SK-N-SH (cell line): ENCODE measurements around the gene ZNF25. TPM values are rescaled to one million over a fixed set of nuclear protein-coding genes. Genes with fewer than 3 reads are reported as not detected.

Experiments
- CTCF ChIA-PET: fragments of 300-600, 350-600 bp; formaldehyde crosslinking; extraction: SDS; loops from one replicate; lab custom pipeline; 2021; lab: Yijun Ruan, JAX
- POLR2A ChIA-PET: fragments of 350-600 bp; sonication (Branson Sonifier 250); formaldehyde crosslinking; extraction: SDS; loops from one replicate; lab custom pipeline; 2020; ENCODE audit warnings: antibody characterized with exemption, inconsistent platforms; lab: Yijun Ruan, JAX
- DNase-seq: peaks from one replicate; pipeline ENCODE4 v3.0.0; 2012
- H2AFZ ChIP-seq: fragments of 200-600 bp; sonication (generic); 2 replicates; pipeline ENCODE4 v1.8.1; 2016; ENCODE audit warnings: antibody characterized with exemption, mild to moderate bottlenecking, low read depth
- H3F3A ChIP-seq: fragments of 200-600 bp; sonication (generic); replicated peaks from 2 replicates; pipeline ENCODE3; 2016; ENCODE audit warnings: antibody characterized with exemption, mild to moderate bottlenecking; ENCODE audit not compliant: insufficient read depth
- H3K27ac ChIP-seq, 2 experiments: fragments of 200-500 bp in 1 of 2; fragments of 200-600 bp in 1 of 2; sonication (Bioruptor generic) in 1 of 2; sonication (generic), shearing (Covaris generic) in 1 of 2; 2 replicates each; pipeline versions ENCODE4 v1.5.1 to v1.6.1; 2014 to 2016; ENCODE audit warnings: low read depth in 2 of 2, inconsistent platforms in 1 of 2, low read length in 1 of 2, mild to moderate bottlenecking in 1 of 2, mixed read lengths in 1 of 2
- H3K27me3 ChIP-seq: fragments of 200-600 bp; sonication (generic), shearing (Covaris generic); 2 replicates; pipeline ENCODE4 v1.6.1; 2016; ENCODE audit warnings: mixed run types; ENCODE audit not compliant: insufficient read depth
- H3K36me3 ChIP-seq, 2 experiments: fragments of 200-500 bp in 1 of 2; fragments of 200-600 bp in 1 of 2; sonication (Bioruptor generic) in 1 of 2; sonication (generic) in 1 of 2; replicated peaks in 1 of 2; 2 replicates each; pipeline versions ENCODE3 to v1.5.1; 2014 to 2016; ENCODE audit warnings: low read length in 1 of 2, mild to moderate bottlenecking in 1 of 2; ENCODE audit not compliant: insufficient read depth in 2 of 2, control insufficient read depth in 1 of 2
- H3K4me1 ChIP-seq, 2 experiments: fragments of 200-500 bp in 1 of 2; fragments of 200-600 bp in 1 of 2; sonication (Bioruptor generic) in 1 of 2; sonication (generic), shearing (Covaris generic) in 1 of 2; 2 replicates each; pipeline versions ENCODE4 v1.5.1 to v1.6.1; 2014 to 2016; ENCODE audit warnings: low read depth in 1 of 2, low read length in 1 of 2, mixed run types in 1 of 2; ENCODE audit not compliant: insufficient read depth in 2 of 2, control insufficient read depth in 1 of 2
- H3K4me2 ChIP-seq: fragments of 200-600 bp; sonication (generic), shearing (Covaris generic); 2 replicates; pipeline ENCODE4 v1.6.1; 2017; ENCODE audit warnings: mixed run types
- H3K4me3 ChIP-seq, 2 experiments: fragments of 200-500 bp in 1 of 2; fragments of 200-600 bp in 1 of 2; sonication (Bioruptor generic) in 1 of 2; sonication (generic), shearing (Covaris generic) in 1 of 2; 2 replicates each; pipeline versions ENCODE4 v1.5.1 to v1.8.1; 2014 to 2016; ENCODE audit warnings: low read depth in 2 of 2, inconsistent platforms in 1 of 2, low read length in 1 of 2, mild to moderate bottlenecking in 1 of 2, mixed read lengths in 1 of 2, moderate library complexity in 1 of 2
- H3K79me2 ChIP-seq: fragments of 200-600 bp; sonication (generic); 2 replicates; pipeline ENCODE4 v1.8.1; 2017; ENCODE audit warnings: mild to moderate bottlenecking; ENCODE audit not compliant: insufficient read depth
- H3K9ac ChIP-seq: fragments of 200-600 bp; sonication (generic); 2 replicates; pipeline ENCODE4 v1.6.1; 2017; ENCODE audit warnings: mixed run types
- H3K9me2 ChIP-seq: fragments of 200-600 bp; sonication (generic); 2 replicates; pipeline ENCODE4 v1.6.1; 2017; ENCODE audit warnings: mixed run types
- H3K9me3 ChIP-seq: fragments of 200-600 bp; sonication (generic); 2 replicates; pipeline ENCODE4 v1.6.1; 2017; ENCODE audit warnings: mixed run types, mild to moderate bottlenecking, moderate library complexity
- H4K20me1 ChIP-seq: fragments of 200-600 bp; sonication (generic); 2 replicates; pipeline ENCODE4 v1.6.1; 2017; ENCODE audit warnings: mild to moderate bottlenecking, mixed run types; ENCODE audit not compliant: insufficient read depth
- CHD2 ChIP-seq: fragments of 150-350 bp; IDR thresholded peaks from 2 replicates; pipeline ENCODE4 v1.6.1; 2018; ENCODE audit warnings: low read length; ENCODE audit not compliant: partially characterized antibody
- CTCF ChIP-seq: fragments of 200-600 bp; sonication (generic); IDR thresholded peaks from 2 replicates; pipeline ENCODE4 v1.6.1; 2017; ENCODE audit warnings: antibody characterized with exemption, mild to moderate bottlenecking, moderate library complexity
- ELF1 ChIP-seq: IDR thresholded peaks from 2 replicates; pipeline ENCODE4 v1.4.0; 2012
- FOSL2 ChIP-seq: IDR thresholded peaks from 2 replicates; pipeline ENCODE4 v1.4.0; 2012; ENCODE audit warnings: low read depth, mild to moderate bottlenecking, moderate library complexity, borderline replicate concordance
- FOXJ3 ChIP-seq: sonication (generic); formaldehyde crosslinking; IDR thresholded peaks from 2 replicates; pipeline ENCODE4 v1.5.1; 2020; ENCODE audit warnings: mild to moderate bottlenecking, missing genetic modification reagents
- GABPA ChIP-seq: IDR thresholded peaks from 2 replicates; pipeline ENCODE4 v1.4.0; 2012; ENCODE audit warnings: low read depth, mild to moderate bottlenecking
- IRF3 ChIP-seq: fragments of 150-350 bp; IDR thresholded peaks from 2 replicates; pipeline ENCODE4 v1.6.1; 2016; ENCODE audit warnings: mild to moderate bottlenecking, low read depth, low read length
- MEF2A ChIP-seq: IDR thresholded peaks from 2 replicates; pipeline ENCODE4 v1.4.0; 2012; ENCODE audit warnings: low read depth, borderline replicate concordance
- RAD21 ChIP-seq: IDR thresholded peaks from 2 replicates; pipeline ENCODE4 v1.6.1; 2012; ENCODE audit warnings: mild to moderate bottlenecking, low read length
- REST ChIP-seq: IDR thresholded peaks from 2 replicates; pipeline ENCODE4 v1.6.1; 2012; ENCODE audit warnings: mild to moderate bottlenecking, low read depth, low read length, moderate library complexity
- RFX5 ChIP-seq: IDR thresholded peaks from 2 replicates; pipeline ENCODE4 v1.6.1; 2012; ENCODE audit warnings: mild to moderate bottlenecking, improper control_type of control experiment, low read length
- RXRA ChIP-seq: IDR thresholded peaks from 2 replicates; pipeline ENCODE4 v1.4.0; 2012; ENCODE audit warnings: low read depth, mild to moderate bottlenecking, borderline replicate concordance
- TCF12 ChIP-seq: IDR thresholded peaks from 2 replicates; pipeline ENCODE4 v1.4.0; 2012
- TEAD4 ChIP-seq: IDR thresholded peaks from 2 replicates; pipeline ENCODE4 v1.4.0; 2012; ENCODE audit warnings: mild to moderate bottlenecking, borderline replicate concordance; ENCODE audit not compliant: insufficient read depth
- WGBS: methylation state at CpG from one replicate; pipeline ENCODE4 v1.1.6; 2017; ENCODE audit warnings: low lambda C conversion rate; 5-methylcytosine and 5-hydroxymethylcytosine counted together
- polyA plus RNA-seq, 3 experiments: library from polyadenylated mRNA; depleted of rRNA; stranded (reverse); fragments of >200 nt; gene quantifications; 2 replicates each; pipeline ENCODE4 v1.2.3, GENCODE V29; 2012

The ZNF25 gene
- polyA plus RNA-seq, 1 of the 3 experiments (the other 2 are of a cell fraction): 3.6 TPM

GRCh38 chr10:38003588-38003987, 27.1 kb upstream of the ZNF25 start:
- no peaks in the 10 kb centered on the region for H3K9me3 ChIP-seq
- H3K79me2 ChIP-seq: no peaks in the 10 kb centered on the region
- H3K27me3 ChIP-seq: no peaks in the 10 kb centered on the region
- DNase-seq: no peak
- POLR2A ChIA-PET: interaction anchor here (0.7 kb wide), 1 partner anchor 27 kb away, joined by 3 read pairs; the partner anchor contains the start of gene ZNF25
- H3K9ac ChIP-seq: no peak overlapping the region
- H3K4me1 ChIP-seq: no peaks in the 10 kb centered on the region
- no peaks in the 10 kb centered on the region for H3K36me3 ChIP-seq
- CTCF ChIA-PET: interaction anchor here (1.0 kb wide), 1 partner anchor 27 kb away, joined by 3 read pairs; no protein-coding TSS in a partner anchor
- 78% methylated on average over 1 of the region's 1 CpG for WGBS
- H4K20me1 ChIP-seq: no peaks in the 10 kb centered on the region
- H3K27ac ChIP-seq: no peak overlapping the region
- no peaks in the 10 kb centered on the region for H3K9me2 ChIP-seq
- H3K4me3 ChIP-seq: no peak overlapping the region
- TF ChIP-seq TEAD4: no peak
- TF ChIP-seq TCF12: no peak
- TF ChIP-seq ELF1: no peak
- TF ChIP-seq FOSL2: no peak
- TF ChIP-seq FOXJ3 (CRISPR knock-in tag): no peak
- no peak for TF ChIP-seq CHD2
- TF ChIP-seq GABPA: no peak
- TF ChIP-seq REST: no peak
- TF ChIP-seq RFX5: no peak
- TF ChIP-seq MEF2A: no peak
- TF ChIP-seq RAD21: no peak
- TF ChIP-seq IRF3: no peak
- TF ChIP-seq RXRA: no peak
- no peak for TF ChIP-seq CTCF
- H3F3A ChIP-seq: no peaks in the 10 kb centered on the region
- no peak overlapping the region for H3K4me2 ChIP-seq
- H2AFZ ChIP-seq: no peak overlapping the region
